Urinary bladder (tissue), 4 donors: ENCODE results near the gene IRF2. TPM values are rescaled to one million over a fixed set of nuclear protein-coding genes. Genes with fewer than 3 reads are reported as not detected.

Experiments used
- DNase-seq: peaks from one replicate; pipeline ENCODE4 v3.0.0-alpha.2; 2015; ENCODE audit errors: extremely low spot score
- H3K27ac ChIP-seq: one replicate; pipeline ENCODE4 v1.5.1; 2013; ENCODE audit warnings: low read depth, mild to moderate bottlenecking, moderate library complexity
- H3K36me3 ChIP-seq: one replicate; pipeline ENCODE4 v1.6.1; 2013; ENCODE audit warnings: mild to moderate bottlenecking, moderate library complexity; ENCODE audit not compliant: insufficient read depth
- H3K4me1 ChIP-seq: one replicate; pipeline ENCODE4 v1.6.1; 2013; ENCODE audit warnings: mild to moderate bottlenecking, moderate library complexity; ENCODE audit not compliant: insufficient read depth
- H3K4me3 ChIP-seq: one replicate; pipeline ENCODE4 v1.5.1; 2013; ENCODE audit warnings: low read depth, low read length
- WGBS: extraction: QIAGEN DNeasy Blood & Tissue Kit; methylation state at CpG from one replicate; pipeline ENCODE4 v1.1.7; 2013; 5-methylcytosine and 5-hydroxymethylcytosine counted together
- polyA plus RNA-seq: library from polyadenylated mRNA; stranded (reverse); fragments of 200-250 nt; gene quantifications from one replicate; pipeline ENCODE4 v1.2.3, GENCODE V29; 2013
- total RNA-seq: library from RNA; depleted of rRNA; stranded (reverse); fragments of >200 nt; gene quantifications from one replicate; pipeline ENCODE4 v1.2.3, GENCODE V29; 2014
- donor health status: healthy with polysubstance abuse.
- donor health status: healthy.

IRF2 gene
- total and polyA plus RNA-seq, 2 donors = 35.6 to 39.5 TPM

DNA sequence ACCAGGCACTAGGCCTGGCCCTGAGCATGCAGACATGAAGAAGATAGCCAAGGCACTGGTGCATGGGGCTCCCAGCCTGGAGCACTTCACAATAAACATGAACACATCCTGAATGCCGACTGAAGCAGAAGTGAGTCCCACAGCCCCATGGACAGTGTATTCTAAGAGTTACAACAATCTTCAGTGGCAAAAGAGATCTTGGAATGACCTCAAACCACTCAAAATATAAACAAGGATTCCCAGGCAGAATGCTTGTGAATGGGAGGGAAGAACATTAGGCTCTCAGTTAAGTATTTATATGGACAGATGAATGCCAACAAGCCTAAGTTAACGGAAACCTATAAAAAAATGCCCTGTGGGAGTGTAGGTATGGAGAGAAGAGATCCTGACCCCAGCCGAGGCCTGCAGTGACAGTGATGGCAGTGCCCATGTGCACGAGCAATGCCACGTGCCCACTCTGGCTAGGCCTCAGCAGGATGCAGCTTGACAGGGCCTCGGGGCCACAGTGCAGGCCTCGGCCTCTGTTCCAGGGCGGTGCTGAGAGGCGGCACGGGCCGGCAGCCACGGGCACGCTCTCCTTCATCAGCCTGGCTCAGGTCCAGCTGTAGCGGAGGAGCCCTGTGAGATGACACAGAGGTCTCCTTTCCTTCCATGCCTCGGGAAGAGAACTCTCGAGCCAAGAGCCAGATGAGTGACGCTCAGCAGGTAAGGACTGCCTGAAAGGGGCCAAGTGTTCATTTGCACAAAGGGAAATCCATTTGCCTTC lies 49.2 kb downstream of the IRF2 start:
- no peak overlapping the region for H3K27ac ChIP-seq
- no peaks in the 10 kb centered on the region for H3K36me3 ChIP-seq
- WGBS = 39% methylated on average over 17 of the region's 17 CpGs
- H3K4me1 ChIP-seq = peaks cover 2% of the 10 kb centered on the region
- H3K4me3 ChIP-seq = no peak overlapping the region
- no peak for DNase-seq

DNA sequence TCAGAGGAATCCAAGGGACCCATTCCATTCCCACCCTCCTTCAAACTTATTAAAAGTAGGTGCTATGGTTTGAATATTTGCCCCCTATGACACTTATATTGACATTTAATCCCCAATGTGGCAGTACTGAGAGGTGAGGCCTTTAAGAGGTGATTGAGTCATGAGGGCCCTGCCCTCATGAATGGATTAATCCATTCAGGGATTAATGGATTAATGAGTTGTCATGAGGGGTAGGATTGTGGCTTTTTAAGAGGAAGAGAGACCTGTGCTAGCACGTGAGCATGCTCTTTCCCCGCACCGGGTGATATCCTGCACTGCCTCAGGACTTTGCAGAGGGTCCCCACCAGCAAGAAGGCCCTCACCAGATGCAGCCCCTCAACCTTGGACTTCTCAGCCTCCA lies 50.1 kb downstream of the IRF2 start:
- Histone ChIP-seq H3K36me3 (no peaks in the 10 kb centered on the region), H3K27ac (no peak overlapping the region), H3K4me1 (peaks cover 2% of the 10 kb centered on the region), H3K4me3 (no peak overlapping the region)
- 98% methylated on average over 3 of the region's 3 CpGs for WGBS
- DNase-seq = no peak

DNA sequence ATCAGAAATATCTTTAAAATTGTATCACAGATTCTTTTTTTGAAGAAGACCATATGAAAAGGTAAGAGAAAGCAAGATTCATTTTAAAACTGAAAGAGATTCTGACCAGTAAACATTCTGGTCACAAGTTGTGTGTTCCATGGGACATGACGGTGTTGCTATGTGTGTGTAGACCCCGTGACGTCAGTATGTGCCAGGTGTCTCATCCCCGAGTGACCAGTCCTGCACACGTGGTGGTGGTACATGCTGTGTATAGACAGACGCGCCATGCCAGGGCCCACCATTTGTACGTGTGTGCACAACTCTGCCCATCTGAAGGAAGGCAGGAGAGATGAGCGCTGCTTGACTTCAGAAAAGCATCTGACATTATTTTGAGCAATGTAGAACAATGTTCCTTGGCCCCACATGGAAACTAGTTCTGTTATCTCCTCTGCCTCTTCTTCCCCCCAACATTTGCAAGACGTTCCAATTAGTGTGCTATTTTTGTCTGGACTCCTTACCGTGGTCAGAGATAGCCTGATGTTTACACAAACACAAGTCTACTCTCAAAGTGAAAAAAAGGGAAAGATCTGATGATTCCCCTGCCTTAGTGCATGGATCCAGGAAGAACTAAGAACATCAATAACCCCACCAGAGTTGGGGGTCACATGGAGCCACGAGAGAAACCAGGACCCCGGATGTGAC lies 51.2 kb downstream of the IRF2 start:
- H3K27ac ChIP-seq = no peak overlapping the region

DNA sequence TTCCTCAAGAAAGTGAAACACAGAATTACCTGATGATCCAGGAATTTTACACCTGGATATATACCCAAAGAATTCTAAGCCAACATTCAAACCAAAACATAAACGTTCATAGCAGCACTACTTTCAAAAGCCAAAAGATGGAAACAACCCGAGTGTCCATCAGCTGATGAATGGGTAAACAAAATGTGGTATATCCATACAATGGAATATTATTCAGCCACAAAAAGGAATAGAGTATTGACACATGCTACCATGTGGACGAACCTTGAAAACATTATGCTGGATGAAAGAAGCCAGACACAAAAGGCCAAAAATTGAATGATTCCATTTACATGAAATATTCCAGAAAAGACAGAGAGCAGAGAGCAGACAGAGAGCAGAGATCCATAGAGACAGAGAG lies 52.0 kb downstream of the IRF2 start:
- H3K36me3 ChIP-seq = no peaks in the 10 kb centered on the region
- H3K27ac ChIP-seq = no peak overlapping the region
- H3K4me3 ChIP-seq = no peak overlapping the region
- WGBS = 64% methylated on average over 3 of the region's 3 CpGs
- no peak for DNase-seq
- H3K4me1 ChIP-seq = no peaks in the 10 kb centered on the region

More for the DNA sequence above, 51.2 kb downstream of the IRF2 start:
- Histone ChIP-seq H3K4me3 (no peak overlapping the region), H3K4me1 (no peaks in the 10 kb centered on the region), H3K36me3 (no peaks in the 10 kb centered on the region)
- WGBS = 79% methylated on average over 13 of the region's 13 CpGs
- DNase-seq = no peak

DNA sequence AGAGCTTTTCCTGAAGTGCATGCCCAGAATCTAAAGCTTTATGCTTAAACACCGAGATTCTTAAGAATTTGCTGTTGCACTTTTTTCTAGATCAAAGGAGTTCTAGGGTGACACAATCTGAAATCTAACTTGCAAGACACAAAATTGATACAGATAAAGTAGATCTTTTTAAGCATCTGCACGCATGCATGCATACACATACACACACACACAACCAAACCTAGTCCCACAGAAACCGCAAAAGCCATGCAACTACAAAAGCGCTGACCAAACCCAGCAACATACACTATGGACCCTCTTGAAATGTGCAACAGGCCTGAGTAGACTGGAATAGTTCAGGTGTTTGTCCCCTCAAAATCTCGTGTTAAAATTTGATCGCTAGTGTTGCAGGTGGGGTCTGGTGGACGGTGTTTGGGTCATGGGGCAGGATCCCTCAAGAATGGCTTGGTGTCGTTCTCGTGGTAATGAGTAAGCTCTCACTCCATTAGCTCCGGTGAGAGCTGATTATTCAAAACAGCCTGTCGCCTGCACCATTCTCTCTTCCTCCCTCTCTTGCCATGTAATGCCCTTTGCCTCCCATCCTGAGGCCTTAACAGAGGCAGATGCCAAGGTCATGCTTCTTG lies 52.7 kb downstream of the IRF2 start:
- 92% methylated on average over 11 of the region's 11 CpGs for WGBS
- no peak for DNase-seq
- Histone ChIP-seq H3K36me3 (no peaks in the 10 kb centered on the region), H3K4me1 (no peaks in the 10 kb centered on the region), H3K4me3 (no peak overlapping the region), H3K27ac (no peak overlapping the region)

DNA sequence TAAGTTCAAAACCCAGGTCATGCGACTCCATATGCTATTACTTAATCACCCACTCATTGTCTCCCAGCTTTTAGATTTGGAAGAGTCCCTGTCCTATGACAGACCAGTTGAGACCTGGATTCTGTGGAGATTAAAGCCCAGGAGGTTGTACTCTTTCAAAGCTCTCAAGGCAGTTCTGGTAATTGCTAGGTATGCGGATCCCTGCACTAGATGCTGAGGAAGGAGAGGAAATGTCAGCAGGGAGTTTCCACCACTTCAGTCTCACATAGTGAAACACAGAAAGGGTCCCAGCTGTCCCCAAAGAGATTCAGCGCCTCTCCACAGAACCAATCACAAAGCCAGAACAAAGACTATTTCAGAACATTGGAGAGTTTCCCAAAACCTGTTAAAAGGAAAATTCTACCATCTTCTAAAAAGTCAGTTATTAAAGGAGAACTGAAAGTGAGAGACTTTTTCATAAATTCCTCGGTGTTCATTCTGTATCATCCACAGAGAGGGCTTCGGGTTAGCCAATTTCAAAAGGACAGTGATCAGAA lies 53.4 kb downstream of the IRF2 start:
- Histone ChIP-seq H3K27ac (no peak overlapping the region), H3K36me3 (no peaks in the 10 kb centered on the region), H3K4me3 (no peak overlapping the region), H3K4me1 (no peaks in the 10 kb centered on the region)
- DNase-seq = no peak
- 85% methylated on average over 5 of the region's 5 CpGs for WGBS

DNA sequence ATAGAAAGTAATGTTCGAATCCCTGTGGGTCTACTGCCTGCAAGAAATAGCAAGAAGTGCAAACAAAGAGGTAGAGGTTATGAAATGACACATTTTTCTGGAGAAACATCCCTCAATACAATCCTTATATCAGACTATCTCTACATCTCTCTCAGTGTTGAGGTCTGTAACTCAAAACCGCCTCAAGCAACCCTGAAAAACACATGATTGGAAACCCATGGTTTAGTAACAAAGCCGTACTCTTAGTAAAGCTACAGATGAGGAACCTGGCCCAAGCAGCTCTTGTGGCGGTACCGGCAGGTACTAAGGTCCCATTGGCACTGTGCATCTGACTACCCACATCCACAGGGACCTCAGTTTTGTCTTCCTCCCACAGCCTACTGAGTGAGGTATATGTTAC lies 53.9 kb downstream of the IRF2 start:
- no peak overlapping the region for H3K4me3 ChIP-seq
- no peaks in the 10 kb centered on the region for H3K4me1 ChIP-seq
- H3K36me3 ChIP-seq = no peaks in the 10 kb centered on the region
- H3K27ac ChIP-seq = no peak overlapping the region
- no peak for DNase-seq
- 92% methylated on average over 5 of the region's 5 CpGs for WGBS

DNA sequence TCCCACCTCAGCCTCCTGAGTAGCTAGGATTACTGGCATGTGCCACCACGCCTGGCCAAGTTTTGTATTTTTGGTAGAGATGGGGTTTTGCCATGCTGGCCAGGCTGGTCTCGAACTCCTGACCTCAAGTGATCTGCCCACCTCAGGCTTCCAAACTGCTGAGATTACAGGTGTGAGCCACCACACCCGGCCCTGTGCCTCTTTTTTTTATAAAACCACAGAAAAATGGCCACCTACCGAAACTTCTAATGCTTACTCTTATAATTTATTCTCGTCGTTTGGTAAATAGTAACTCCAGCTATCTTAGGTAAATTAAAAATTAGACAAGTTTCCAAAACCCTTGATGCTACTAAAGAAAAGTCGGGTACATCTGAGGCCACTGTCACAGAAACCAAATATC lies 54.4 kb downstream of the IRF2 start:
- H3K4me3 ChIP-seq = no peak overlapping the region
- H3K36me3 ChIP-seq = no peaks in the 10 kb centered on the region
- H3K27ac ChIP-seq = no peak overlapping the region
- no peaks in the 10 kb centered on the region for H3K4me1 ChIP-seq
- no peak for DNase-seq
- 88% methylated on average over 7 of the region's 7 CpGs for WGBS

DNA sequence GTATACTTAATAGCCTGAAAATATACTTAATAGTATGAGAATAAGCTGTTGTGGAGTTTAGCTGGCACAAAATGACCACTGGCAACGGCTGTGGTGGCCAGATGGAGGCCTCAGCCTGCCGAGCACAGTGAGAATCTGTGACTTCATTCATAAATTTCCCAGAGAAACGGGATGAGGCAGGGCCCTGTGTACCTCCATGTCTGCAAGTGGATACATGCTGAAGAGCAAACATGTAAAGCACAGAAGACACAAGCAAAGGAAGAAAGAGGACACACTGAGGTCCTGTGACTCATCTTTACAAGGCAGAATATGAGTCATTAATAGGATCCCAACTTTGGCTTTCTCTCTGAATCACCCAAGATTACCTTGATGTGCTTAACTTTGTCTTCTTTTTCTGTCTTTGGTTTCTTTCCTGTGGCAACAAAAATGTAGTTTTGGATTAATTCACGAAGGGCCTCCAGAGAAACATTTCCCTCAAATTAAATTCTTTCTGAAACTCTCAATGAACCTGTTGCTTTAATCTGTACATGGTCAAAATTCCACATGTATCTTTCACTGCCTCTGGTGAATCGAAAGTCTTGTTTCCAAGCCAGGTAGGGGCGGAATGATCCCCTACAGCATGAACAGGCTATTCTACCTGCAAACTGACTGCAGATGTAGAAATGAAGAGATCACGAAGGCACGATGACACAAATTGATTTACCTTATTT lies 56.4 kb downstream of the IRF2 start:
- Histone ChIP-seq H3K4me3 (no peak overlapping the region), H3K4me1 (no peaks in the 10 kb centered on the region), H3K27ac (no peak overlapping the region), H3K36me3 (no peaks in the 10 kb centered on the region)
- 57% methylated on average over 8 of the region's 8 CpGs for WGBS
- DNase-seq = peak; percentile 41

DNA sequence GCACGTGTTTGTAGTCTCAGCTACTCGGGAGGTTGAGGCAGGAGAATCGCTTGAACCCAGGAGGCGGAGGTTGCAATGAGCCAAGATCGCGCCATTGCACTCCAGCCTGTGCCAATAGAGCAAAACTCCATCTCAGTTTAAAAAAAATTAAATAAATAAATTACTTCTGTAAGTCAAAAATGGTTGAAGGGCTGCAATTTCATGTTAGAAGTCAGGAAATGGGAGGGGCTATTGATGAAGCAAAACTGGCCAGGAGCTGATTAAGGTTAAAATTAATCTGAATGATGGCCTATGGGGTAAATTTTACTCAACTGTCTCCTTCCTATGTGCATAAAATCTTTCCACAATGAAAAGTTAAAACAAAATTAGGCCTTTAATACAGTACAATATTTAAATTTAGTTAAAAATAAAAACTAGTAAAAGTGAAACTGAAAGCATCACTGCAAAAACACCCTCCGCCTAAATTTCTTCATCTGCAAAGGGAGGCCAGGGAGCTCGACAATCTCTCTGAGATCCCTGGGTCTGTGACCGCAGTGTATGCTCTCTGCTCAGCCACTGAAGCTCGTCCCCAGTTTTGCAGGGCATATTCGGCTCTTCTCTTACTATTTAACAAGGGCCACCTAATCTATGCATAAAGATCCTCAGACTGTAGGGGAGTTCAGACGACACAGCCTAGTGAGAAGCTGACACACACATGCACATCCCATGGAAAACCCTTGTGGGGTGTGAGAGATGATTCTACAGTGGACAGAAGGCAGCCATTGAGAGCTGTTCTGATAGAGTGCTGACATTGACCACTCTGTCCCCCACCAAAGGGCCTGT lies 57.2 kb downstream of the IRF2 start:
- H3K27ac ChIP-seq = peak overlapping the region; percentile 70
- H3K4me3 ChIP-seq = no peak overlapping the region
- no peak for DNase-seq
- no peaks in the 10 kb centered on the region for H3K36me3 ChIP-seq
- H3K4me1 ChIP-seq = no peaks in the 10 kb centered on the region
- WGBS = 74% methylated on average over 12 of the region's 12 CpGs

DNA sequence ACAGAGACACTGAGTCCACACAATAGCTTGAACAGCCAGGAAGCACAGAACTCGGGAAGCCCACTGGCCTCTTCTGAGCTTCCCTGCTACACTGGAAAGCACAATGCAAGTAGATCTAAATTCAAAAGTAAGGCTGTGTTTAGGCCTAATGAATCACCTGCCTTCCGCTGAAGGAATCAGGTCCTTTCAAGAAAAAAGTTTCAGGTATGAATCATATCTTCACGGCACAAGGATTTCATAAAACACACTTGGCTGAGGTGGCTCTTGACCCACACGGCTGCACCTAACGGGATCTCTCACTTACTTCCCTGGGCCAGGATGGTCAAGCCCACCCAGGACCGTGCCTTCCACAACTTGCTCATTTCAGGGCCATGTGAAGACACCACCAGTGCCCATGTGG lies 59.3 kb downstream of the IRF2 start:
- Histone ChIP-seq H3K4me1 (no peaks in the 10 kb centered on the region), H3K36me3 (no peaks in the 10 kb centered on the region), H3K27ac (no peak overlapping the region), H3K4me3 (no peak overlapping the region)
- DNase-seq = no peak
- WGBS = 93% methylated on average over 6 of the region's 6 CpGs

DNA sequence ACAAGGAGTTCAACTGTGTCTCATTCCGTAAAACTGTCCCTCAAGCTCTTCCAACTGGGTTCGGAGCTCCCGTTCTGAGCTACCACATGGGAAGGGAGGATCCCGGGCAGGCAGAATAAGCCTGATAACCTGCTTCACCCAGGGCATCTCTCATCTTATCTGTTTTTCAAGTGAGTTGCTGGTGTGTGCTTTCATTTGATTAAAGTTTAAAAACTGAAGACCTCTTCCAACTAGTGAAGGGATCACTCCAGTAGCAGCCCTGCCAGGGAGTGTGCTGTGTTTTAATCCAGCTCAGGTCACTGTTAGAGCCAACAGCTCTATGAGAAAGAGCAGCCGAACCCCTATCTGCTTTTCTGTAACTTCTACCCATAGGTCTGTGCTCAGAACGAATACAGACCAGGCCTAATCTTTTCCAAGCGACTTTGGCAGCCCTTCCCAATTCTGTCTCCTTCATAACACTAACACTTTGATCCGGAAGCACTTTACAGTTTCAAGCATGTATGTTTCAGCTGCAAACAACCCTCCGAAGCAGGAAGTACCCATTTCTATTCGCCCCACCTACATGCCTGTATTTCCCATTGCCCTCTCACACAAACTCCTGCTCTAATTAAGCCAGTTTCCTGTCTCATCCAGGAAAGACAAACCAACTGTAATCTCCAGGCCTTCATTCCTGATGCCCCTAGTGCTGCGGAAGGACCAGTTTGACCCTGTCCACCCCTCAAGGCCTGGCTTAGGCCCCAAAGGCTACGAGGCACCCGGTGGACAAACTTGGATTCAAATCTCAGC lies 60.9 kb downstream of the IRF2 start:
- H3K4me1 ChIP-seq = peaks cover 1% of the 10 kb centered on the region
- whole genome bisulfite sequencing = 57% methylated on average over 13 of the region's 13 CpGs
- no peak for DNase-seq
- no peak overlapping the region for H3K4me3 ChIP-seq
- H3K36me3 ChIP-seq = no peaks in the 10 kb centered on the region
- H3K27ac ChIP-seq = peak overlapping the region; percentile 49
